ENCODE data around the gene BAIAP2.
"Not testable (repeated sequence)": the region's sequence is repeated elsewhere in the genome, so short reads cannot be mapped to it uniquely, and the experiment has no call there.

BAIAP2 gene

DNA sequence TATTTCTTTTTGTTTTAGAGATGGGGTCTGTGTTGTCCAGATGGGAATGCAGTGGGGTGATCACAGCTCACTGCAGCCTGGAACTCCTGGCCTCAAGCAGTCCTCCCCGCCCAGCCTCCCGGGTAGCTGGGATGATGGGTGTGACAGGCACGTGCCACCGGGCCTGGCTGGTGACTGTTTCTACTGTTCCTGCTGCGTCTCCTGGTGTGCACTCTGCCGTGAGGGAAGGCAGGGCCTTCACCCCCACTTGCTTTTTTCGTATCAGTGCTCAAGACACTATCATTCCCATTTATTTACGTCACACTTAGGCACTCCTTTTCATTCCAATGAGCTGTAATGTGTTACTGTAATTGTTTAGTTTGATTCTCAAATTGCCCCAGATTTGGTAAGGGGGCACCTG, 105.1 kb downstream of the BAIAP2 start:
- no peak for DNase-seq (ENCODE audit: low spot score)

DNA sequence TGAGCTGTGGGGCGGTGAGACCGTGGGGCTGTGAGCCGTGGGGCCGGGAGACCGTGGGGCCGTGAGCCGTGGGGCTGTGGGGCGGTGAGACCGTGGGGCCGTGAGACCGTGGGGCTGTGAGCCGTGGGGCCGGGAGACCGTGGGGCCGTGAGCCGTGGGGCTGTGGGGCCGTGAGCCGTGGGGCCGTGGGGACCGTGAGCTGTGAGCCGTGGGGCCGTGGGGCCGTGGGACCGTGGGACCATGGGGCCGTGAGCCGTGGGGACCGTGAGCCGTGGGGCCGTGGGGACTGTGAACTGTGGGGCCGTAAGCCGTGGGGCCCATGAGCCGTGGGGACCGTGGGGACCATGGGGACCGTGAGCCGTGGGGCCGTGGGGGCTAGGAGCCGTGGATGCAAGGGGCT, 105.7 kb downstream of the BAIAP2 start:
- DNase-seq (ENCODE audit: low spot score): no peak

DNA sequence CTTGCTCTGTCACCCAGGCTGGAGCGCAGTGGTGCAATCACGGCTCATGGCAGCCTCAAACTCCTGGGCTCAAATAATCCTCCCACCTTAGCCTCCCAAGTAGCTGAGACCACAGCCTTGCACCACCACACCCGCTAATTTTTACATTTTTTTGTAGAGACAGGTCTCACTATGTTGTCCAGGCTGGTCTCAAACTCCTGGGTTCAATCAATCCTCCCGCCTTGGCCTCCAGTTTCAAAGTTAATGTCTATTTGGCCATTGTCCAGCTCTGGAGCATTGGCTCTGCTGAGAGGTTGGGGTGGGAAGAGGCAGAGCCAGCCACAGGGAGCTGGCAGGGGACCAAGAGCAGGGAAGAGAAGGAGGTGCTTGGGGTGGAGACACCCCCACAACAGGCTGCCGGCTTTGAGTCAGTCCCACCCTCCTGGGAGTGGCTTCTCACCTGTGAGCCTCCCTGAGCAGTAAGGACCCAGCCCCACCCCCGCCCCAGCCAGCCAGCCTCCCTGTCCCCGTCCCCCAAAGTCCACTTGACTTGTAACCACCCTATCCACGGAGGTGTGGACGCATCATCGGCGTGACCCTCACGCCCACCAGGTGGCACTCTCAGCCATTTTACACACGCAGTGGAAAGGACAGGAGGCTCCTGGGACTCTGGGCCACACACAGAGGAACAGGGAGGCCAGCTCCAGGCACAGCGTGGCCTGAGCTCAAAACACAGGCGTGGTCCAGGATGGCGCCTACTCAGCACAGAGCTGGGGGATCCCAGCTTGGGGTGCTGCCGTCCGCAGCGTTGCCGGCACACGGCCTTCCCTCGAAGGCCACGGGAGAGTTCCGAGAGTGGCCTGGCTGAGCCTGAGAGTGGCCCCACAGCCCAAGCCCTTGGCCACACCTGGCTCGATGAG, 107.6 kb downstream of the BAIAP2 start:
- DNase-seq (ENCODE audit: low spot score): peak; percentile 77

DNA sequence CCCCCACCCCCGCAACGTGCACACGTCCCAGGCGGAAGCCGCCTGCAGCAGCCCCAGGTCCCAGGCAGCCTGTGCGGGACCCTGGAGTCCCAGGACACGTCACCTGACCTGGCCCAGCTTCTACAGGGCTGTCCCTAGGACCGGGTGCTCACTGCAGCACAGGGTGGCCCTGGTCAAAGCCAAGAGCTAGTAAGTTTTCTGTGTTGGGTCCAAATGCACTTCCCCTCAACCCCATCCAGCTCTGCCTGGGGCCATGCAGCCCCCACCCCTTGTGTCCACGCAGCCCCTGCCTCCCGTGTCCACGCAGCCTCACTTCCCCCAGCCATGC, 108.2 kb downstream of the BAIAP2 start:
- no peak for DNase-seq (ENCODE audit: low spot score)

DNA sequence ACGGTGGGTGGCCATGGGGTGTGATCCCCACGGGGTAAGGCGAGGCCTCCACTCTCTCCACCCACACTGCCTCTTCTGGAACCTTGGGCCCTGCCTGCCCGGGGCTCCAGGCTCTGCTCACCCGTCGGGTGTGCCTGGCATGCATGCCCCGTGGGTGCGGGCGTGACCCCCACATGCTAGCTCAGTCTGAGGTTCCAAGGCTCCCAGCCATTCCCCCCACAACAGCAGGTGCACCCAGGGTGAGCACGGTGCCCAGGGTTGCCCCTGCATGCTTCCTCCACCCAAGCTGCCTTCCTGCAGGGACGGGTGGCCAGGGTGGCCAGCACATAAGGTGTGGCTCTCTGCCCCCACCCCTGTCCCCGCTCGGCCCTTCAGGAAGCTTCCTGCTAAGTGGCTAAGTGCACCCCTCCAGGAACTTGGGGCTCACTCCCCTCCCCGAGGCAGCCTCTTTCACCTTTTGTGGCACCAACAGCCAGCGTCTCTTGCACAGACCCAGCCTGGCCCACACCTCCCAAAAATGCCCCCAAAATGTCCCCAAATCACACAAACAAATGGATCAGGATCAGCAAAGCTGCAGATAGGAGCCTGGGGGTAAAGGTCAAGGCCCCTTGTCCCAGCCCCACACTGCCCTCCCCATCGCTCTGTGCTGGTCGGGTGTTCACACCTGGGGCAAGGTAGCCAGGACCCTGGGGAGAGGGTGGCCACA, 108.9 kb downstream of the BAIAP2 start:
- no peak for DNase-seq (ENCODE audit: low spot score)

DNA sequence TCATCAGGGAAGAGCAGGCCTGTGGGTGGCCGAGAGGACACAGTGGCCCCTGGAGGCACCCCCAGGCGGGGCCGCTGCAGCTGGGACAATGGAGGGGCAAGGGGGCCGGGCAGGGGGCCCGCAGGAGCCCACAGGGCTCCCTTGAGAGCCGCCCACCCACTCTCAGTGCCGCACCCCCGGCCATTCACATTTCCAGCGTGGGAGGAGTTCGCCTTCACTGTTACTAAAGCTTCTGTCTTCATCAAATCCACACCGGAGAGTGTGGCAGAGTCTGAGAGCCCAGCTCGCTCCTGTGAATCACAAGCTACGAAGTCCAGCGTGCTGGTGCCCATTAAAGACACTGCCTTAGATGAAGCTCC, 109.5 kb downstream of the BAIAP2 start:
- no peak for DNase-seq (ENCODE audit: low spot score)

DNA sequence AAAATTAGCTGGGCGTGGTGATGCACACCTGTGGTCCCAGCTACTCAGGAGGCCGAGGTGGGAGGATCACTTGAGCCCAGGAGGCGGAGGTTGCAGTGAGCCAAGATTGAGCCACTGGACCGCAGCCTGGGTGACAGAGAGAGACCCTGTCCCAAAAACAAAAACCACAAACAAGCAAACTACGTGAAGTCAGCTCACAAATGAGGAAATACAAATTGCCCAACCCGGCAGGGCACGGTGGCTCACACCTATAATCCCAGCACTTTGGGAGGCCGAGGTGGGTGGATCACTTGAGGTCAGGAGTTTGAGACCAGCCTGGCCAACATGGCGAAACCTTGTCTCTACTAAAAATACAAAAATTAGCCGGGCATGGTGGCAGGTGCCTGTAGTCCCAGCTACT, 111.3 kb downstream of the BAIAP2 start:
- not testable (repeated sequence) for DNase-seq (ENCODE audit: low spot score)

DNA sequence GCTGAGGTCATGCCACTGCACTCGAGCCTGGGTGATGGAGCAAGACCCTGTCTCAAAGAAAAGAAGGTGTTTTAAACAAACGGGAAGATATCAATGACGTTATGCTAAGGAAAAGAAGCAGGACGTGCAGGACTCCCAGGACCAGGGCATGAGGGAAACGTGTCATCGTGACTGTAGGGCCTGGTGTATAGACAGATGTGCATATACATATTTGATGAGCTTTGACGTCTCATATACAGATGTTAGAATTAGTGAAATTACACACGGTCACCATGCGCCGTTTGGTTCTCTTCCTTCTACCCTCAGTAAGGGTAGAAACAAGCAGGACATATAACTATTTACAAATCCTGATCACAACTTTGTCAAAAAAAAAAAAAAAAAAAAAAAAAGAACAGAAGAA, 112.8 kb downstream of the BAIAP2 start:
- DNase-seq (ENCODE audit: low spot score): no peak

DNA sequence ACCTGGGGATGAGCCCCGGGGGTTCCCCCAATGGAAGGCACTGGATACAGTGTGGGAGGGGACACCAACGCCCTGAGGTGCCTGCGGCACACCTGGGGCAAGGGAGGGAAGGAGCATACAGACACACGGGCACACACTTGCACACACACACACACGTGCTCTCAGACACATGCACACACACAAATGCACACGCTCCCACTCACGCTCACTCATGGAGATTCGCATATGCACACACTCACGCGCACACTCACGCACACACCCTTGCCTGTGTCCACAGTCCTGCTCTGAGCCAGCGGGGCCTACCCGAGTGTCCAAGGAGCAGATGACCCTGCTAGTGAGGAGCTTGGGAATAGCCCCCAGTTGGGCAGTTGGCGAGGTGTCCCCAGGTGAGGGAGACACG, 113.6 kb downstream of the BAIAP2 start:
- no peak for DNase-seq (ENCODE audit: low spot score)

DNA sequence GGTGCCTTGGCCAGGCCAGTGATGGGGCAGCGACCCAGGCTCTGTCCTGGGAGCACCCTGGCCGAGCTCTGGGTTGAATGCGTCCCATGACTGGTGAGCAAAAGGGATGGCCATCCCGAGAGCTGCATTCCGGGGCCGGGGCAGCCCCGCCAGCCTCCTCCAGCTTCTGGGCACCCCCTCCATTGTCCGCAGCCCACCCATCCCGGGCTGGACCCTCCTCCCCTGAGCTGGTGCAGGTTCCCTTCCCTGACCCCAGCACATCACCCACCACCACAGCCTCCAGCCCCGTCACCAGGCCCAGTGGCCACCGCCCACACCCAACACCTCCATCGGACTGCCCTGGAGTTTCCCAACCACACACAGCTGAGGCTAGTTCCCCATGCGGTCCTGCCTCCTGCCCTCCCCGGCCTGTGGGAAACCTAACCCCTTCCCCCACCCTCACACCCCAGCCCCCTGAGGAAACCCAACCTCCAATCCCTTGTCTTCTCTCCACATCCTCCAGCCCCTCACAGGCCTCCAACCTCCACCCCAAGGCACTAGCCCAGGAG, 114.1 kb downstream of the BAIAP2 start:
- DNase-seq (ENCODE audit: low spot score): no peak

DNA sequence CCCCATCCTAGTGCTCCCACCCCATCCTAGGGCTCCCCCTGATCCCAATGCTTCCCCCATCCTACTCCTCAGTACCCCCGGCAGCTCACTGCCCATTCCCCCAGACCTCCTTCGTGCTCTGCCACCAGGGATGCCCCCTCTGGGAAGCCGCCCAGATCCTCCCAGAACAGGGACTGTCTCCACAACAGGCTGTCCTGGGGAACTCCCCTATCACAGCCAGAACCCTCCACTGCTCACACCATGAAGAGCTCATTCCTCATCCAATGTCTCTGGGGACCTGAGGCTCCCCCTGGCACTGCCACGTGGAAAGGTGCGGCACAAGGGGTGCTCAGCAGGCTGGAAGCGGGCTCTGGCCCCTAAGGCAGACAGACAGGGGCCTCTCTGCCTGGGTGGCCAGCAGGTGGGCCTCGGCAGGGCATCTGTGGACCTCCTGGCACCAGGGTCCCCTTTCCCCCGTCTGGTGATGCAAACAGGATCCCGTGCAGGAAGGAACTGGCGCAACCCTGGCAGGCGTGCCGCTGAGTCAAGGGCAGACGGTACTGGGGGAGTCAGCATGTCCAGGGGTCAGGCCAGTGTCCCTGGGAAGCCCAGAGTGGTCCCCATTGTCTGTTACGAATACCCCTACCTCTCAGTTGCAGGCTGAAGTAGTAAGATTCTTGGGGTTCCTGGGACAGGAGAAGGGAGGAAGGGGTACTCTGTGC, 115.6 kb downstream of the BAIAP2 start:
- DNase-seq (ENCODE audit: low spot score): no peak

DNA sequence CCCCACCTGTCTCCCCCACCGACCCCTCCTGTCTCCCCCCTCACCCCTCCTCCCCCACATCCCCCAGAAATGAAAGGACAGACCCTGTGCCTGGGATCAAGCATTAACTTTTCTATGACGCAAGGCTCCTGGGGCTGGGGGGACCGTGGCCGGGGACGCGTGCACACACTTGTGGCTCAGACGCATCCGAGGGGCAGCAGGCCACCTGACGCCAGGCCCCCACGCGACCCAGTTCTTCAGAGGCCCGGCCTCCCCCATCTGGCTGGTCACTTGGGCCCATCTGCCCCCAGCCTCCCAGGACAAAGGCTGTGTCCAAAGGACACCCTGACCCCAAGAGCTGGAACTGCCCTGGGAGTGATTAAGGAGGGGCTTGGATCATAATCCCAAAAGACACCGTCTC, 116.3 kb downstream of the BAIAP2 start:
- DNase-seq (ENCODE audit: low spot score): no peak

DNA sequence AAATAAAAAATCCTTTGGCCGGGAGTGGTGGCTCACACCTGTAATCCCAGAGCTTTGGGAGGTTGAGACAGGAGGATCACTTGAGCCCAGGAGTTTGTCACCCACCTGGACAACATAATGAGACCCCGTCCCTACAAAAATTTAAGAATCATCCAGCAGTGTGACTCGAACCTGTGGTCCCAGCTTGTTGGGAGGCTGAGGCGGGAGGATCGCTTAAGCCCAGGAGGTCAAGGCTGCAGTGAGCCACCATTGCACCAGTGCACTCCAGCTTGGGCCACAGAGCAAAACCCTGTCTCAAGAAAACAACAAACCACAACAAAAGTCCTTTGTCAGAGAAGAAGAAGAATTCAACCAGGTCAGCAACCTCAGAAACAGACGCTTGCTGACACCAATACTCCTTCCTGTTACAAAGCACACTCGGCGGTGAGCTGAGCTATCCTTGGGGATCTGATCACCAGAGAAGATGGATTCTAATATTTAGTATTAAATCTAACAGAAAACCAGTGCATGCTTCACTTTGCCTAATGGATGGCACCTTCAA, 117.4 kb downstream of the BAIAP2 start:
- DNase-seq (ENCODE audit: low spot score): no peak

DNA sequence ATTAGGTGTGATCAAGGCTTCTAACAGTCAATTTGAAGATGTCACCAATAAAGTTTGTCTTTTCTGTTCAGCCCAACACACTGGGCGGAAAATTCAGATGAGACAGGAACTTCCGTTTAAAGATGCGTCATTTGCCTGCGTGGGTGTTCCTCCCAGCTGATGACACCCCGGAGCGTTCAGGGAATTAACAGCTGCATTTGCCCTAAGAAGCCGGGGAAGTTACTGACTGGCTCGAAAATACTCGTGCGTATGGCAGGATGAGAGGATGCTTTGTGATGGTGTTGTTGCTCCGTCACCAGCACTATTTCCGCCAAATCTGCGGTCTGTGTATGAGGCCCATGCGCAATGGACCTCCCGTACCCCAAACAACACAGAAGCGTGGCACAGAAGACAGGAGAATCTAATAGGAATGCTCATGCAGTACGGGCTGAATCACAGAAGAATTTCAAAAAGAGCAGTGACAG, 118.4 kb downstream of the BAIAP2 start:
- DNase-seq (ENCODE audit: low spot score): no peak

DNA sequence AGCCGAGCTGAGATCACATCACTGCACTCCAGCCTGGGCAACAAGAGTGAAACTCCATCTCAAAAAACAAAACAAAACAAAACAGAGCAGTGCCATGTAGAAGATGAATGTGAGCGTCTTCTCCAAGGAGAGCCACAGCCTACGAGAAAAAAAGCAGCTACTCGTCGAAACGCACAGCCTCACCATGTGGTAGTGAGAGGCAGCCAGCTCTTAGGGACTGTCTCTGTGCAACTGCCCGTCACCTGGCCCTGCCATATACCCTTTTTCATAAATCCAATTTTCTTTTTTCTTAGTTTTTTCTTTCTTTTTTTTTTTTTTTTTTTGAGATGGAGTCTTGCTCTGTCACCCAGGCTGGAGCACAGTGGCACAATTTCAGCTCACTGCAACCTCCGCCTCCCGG, 119.1 kb downstream of the BAIAP2 start:
- not testable (repeated sequence) for DNase-seq (ENCODE audit: low spot score)

DNA sequence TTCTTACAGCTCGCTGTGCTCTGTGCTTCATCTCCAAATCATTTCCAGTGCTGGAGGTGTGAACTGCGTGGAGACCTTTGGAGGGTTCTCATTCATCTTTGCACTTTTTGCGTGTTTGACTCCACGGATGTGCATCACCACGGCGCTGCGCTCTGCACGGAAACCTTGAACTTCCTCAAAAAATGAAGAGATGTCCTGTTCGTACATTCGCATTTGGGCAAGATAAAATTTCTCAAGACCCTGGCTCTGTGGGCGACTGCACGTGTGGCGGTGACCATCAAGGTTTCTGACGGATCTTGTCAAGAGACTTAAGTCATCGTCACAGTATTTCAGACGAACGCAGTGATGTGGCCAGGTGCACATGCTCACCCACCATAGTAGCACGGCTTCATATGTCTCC, 120.0 kb downstream of the BAIAP2 start:
- no peak for DNase-seq (ENCODE audit: low spot score)

DNA sequence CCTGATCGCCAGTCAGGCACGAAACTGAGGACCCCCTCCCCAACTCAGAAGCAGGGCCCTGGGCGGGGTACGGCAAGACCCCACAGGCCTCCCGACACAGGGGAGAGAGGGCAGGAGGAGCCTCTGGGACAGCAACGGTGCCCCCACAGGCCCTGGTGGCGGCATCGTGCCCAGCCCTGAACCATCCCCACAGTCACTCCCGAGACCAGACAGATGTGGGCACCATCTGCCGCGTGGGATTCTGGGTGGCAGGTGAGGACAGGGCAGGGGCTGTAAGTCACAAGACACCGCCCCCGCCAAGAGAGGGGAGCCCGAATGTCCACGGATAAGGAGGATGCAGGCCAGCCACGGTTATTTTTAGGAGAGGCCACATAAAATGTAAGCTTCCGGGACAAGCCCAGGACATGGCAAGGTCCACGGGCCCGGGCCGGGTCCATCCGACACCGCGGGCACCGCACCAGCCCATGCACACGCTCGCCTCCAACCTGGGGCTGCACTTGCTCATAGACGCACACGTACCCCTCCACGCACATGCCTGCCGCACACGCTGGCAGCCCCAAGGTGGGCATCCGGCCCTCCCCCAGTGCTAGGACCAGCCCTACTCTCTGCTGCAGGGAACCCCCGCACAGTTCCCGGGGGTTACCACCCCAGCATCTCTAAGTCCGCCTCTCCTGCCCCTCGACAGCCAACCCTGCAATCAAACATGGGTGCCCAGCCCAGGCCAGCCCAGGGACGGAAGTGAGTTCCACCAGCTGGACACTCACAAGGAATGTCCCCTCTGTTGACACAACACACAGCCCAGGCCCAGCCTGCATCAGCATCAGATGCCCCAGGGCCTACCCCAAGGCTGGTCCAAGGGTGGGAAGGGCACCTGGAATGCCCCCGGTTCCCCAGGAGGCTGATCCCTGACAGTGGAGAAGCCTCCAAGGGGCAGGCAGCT, 122.2 kb downstream of the BAIAP2 start:
- no peak for DNase-seq (ENCODE audit: low spot score)

DNA sequence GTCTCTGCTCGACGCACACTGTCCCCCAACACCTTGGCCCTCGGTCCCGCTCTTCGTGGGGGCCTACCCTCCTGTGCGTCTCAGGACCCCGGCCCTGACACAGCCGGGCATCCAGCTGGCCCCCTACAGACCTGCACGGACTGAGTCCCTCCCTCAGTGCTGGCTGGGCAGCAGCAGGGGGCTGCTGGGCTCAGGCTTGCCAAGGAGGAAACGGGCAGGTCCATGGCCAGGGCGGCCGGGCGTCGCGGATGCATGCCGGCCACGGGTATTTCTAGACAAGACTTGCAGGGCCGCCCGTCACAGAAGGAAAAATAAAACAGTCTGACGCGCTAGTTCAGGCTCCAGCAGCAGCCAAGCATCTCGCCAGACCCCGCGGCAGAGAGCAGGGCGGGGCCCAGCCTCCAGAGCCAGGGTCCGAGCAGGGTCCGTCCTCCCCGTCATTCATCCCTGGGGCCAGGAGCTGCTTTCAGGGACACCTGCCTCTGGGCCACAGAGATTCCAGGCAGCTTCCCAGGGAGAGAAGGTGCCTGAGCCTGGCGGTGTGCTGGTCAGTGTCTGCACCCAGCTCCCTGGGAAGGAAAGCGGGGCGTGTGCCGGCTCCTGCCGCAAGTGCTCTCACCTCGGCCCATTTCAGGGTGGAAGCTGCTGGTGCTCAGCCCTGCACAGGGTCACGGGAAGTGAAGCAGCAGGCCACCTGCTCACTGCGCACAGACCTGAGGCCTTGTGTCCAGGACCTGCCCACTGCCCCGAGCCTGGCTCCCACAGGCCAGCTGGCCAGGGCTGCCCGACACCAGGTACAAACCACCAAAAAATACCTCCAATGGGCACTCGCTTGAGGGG, 123.1 kb downstream of the BAIAP2 start:
- DNase-seq (ENCODE audit: low spot score): no peak

DNA sequence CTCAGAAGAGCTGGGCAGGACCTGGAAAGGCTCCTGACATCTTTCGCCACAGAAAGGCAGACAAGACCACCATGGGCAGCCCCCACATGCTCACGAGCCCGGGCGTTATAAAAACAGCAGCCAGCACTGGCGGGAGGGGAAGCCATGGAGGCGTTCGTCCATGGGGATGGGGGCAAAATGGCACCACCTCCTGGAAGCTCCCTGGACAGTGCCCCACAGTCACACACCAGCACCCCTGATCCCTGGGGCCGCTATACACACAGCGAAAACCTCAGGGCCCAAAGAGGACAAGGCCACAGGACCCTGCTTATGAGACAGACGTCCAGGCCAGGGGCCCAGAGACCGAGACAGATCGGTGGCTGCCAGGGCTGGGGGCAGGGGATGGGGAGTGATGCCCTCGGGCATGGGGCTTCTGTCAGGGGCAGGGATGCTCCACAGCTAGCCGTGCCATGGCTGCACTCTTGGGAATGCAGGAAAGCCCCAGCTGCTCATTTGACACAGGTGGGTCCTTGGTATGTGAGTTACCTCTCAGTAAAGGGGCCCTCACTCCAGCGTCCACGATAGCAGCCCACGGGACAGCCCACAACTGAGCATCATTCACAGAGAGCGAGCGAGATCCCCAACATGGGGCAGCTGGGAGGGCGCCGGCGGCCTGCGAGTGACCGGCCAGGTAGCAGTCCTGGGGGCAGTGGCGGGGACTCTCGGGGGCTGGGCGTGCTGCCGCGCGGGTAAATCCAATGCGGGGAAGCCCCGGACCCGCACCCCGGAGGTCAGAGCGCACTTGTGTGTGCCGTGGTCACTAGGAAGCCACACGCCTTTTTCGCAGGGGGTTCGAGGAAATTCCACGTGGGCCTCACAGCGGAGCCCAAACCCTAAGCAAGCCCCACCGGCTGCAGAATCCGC, 124.0 kb downstream of the BAIAP2 start:
- no peak for DNase-seq (ENCODE audit: low spot score)
